ENCODE data around the gene HPS5.

Gene HPS5

GRCh38 chr11:18317551-18317950, 4.4 kb downstream of the HPS5 start:
- no peak for DNase-seq (ENCODE audit: low read depth in 2 of 2)

- no peak for DNase-seq (ENCODE audit: low read depth in 2 of 2)
These were observed 6.0 kb downstream of the HPS5 start for GRCh38 chr11:18315893-18316292.

GRCh38 chr11:18314784-18315523, 7.0 kb downstream of the HPS5 start:
- no peak for DNase-seq (ENCODE audit: low read depth in 2 of 2)

- no peak for DNase-seq (ENCODE audit: low read depth in 2 of 2)
These were observed 7.8 kb downstream of the HPS5 start for GRCh38 chr11:18313965-18314763.

GRCh38 chr11:18312663-18313420, 9.1 kb downstream of the HPS5 start:
- DNase-seq (ENCODE audit: low read depth in 2 of 2), result no peak

- DNase-seq (ENCODE audit: low read depth in 2 of 2), result no peak
These were observed 9.9 kb downstream of the HPS5 start for GRCh38 chr11:18312012-18312411.

GRCh38 chr11:18310800-18311340, 11.1 kb downstream of the HPS5 start:
- DNase-seq (ENCODE audit: low read depth in 2 of 2), result no peak

- no peak for DNase-seq (ENCODE audit: low read depth in 2 of 2)
These were observed 12.2 kb downstream of the HPS5 start for GRCh38 chr11:18309691-18310090.

- DNase-seq (ENCODE audit: low read depth in 2 of 2), result no peak
These were observed 13.7 kb downstream of the HPS5 start for GRCh38 chr11:18308242-18308641.

GRCh38 chr11:18307461-18308139, 14.3 kb downstream of the HPS5 start:
- DNase-seq (ENCODE audit: low read depth in 2 of 2), result no peak

GRCh38 chr11:18304745-18305144, 17.2 kb downstream of the HPS5 start:
- no peak for DNase-seq (ENCODE audit: low read depth in 2 of 2)

- no peak for DNase-seq (ENCODE audit: low read depth in 2 of 2)
These were observed 22.2 kb downstream of the HPS5 start for GRCh38 chr11:18299721-18300120.

GRCh38 chr11:18295316-18295715, 26.6 kb downstream of the HPS5 start:
- no peak for DNase-seq (ENCODE audit: low read depth in 2 of 2)

GRCh38 chr11:18294862-18295261, 27.1 kb downstream of the HPS5 start:
- DNase-seq (ENCODE audit: low read depth in 2 of 2), result no peak

GRCh38 chr11:18288911-18289310, 33.0 kb downstream of the HPS5 start:
- DNase-seq (ENCODE audit: low read depth in 2 of 2), result no peak

- no peak for DNase-seq (ENCODE audit: low read depth in 2 of 2)
These were observed 36.1 kb downstream of the HPS5 start for GRCh38 chr11:18285841-18286240.

- no peak for DNase-seq (ENCODE audit: low read depth in 2 of 2)
These were observed 39.3 kb downstream of the HPS5 start for GRCh38 chr11:18282626-18283025.

GRCh38 chr11:18280438-18281045, 41.4 kb downstream of the HPS5 start:
- DNase-seq (ENCODE audit: low read depth in 2 of 2), result no peak

- no peak for DNase-seq (ENCODE audit: low read depth in 2 of 2)
These were observed 44.2 kb downstream of the HPS5 start for GRCh38 chr11:18277565-18278271.

GRCh38 chr11:18271206-18271605, 50.7 kb downstream of the HPS5 start:
- DNase-seq (ENCODE audit: low read depth in 2 of 2), result no peak

GRCh38 chr11:18270102-18270501, 51.8 kb downstream of the HPS5 start:
- DNase-seq (ENCODE audit: low read depth in 2 of 2), result no peak
